Fibroblast of lung (primary cell): ENCODE measurements around the gene PDE12. TPM values are rescaled to one million over a fixed set of nuclear protein-coding genes. Genes with fewer than 3 reads are reported as not detected.
A peak's percentile ranks its signal among the peaks of the same experiment; 100 is the strongest.

Source experiments
- DNase-seq, 2 donors: peaks; one replicate each; pipeline versions ENCODE4 v3.0.0 to v3.0.0-alpha.2; 2010; ENCODE audit warnings: low read depth in 2 of 2
- H2AFZ ChIP-seq: 2 replicates; pipeline ENCODE4 v1.5.1; 2012; ENCODE audit warnings: low read length, control low read depth, inconsistent platforms
- H3K27ac ChIP-seq: 2 replicates; pipeline ENCODE4 v1.5.1; 2011; ENCODE audit warnings: low read length, control low read depth; ENCODE audit not compliant: insufficient read depth
- H3K27me3 ChIP-seq: 2 replicates; pipeline ENCODE4 v1.5.1; 2011; ENCODE audit warnings: mild to moderate bottlenecking, low read length; ENCODE audit not compliant: control insufficient read depth, insufficient read depth
- H3K36me3 ChIP-seq: 2 replicates; pipeline ENCODE4 v1.5.1; 2011; ENCODE audit warnings: low read length; ENCODE audit not compliant: control insufficient read depth, insufficient read depth
- H3K4me1 ChIP-seq: 2 replicates; pipeline ENCODE4 v1.5.1; 2011; ENCODE audit warnings: low read length; ENCODE audit not compliant: control insufficient read depth, insufficient read depth; ENCODE audit errors: extremely low read depth
- H3K4me2 ChIP-seq: 2 replicates; pipeline ENCODE4 v1.5.1; 2011; ENCODE audit warnings: low read length, control low read depth; ENCODE audit not compliant: insufficient read depth; ENCODE audit errors: extremely low read depth
- H3K4me3 ChIP-seq, 4 experiments: fragments of 200-600 bp in 1 of 4; sonication (generic) in 1 of 4; replicated peaks in 1 of 4; 2 replicates each; pipeline ENCODE4 v1.5.1; 2011 to 2016; ENCODE audit warnings: low read length in 4 of 4, low read depth in 3 of 4, mild to moderate bottlenecking in 3 of 4, control low read depth in 2 of 4, inconsistent platforms in 1 of 4, mixed read lengths in 1 of 4; ENCODE audit not compliant: insufficient read depth in 1 of 4; ENCODE audit errors: control extremely low read depth in 1 of 4
- H3K79me2 ChIP-seq: 2 replicates; pipeline ENCODE4 v1.5.1; 2012; ENCODE audit warnings: mild to moderate bottlenecking, low read length, inconsistent platforms; ENCODE audit not compliant: control insufficient read depth, insufficient read depth
- H3K9ac ChIP-seq: 2 replicates; pipeline ENCODE4 v1.5.1; 2011; ENCODE audit warnings: mild to moderate bottlenecking, low read length, control low read depth; ENCODE audit not compliant: insufficient read depth
- H3K9me3 ChIP-seq: 2 replicates; pipeline ENCODE4 v1.5.1; 2012; ENCODE audit warnings: low read depth, low read length; ENCODE audit not compliant: control insufficient read depth, insufficient read depth
- H4K20me1 ChIP-seq: 2 replicates; pipeline ENCODE4 v1.5.1; 2011; ENCODE audit warnings: low read length; ENCODE audit not compliant: control insufficient read depth, insufficient read depth; ENCODE audit errors: extremely low read depth
- CTCF ChIP-seq, 2 donors: IDR thresholded peaks in 1 of 2; conservative IDR thresholded peaks in 1 of 2; 1 replicate in 1 of 2; 2 replicates in 1 of 2; pipeline ENCODE4 v1.5.1; 2011 to 2012; ENCODE audit warnings: low read length in 2 of 2, control low read depth in 1 of 2, inconsistent platforms in 1 of 2, low read depth in 1 of 2, mild to moderate bottlenecking in 1 of 2
- EZH2 ChIP-seq: IDR thresholded peaks from 2 replicates; pipeline ENCODE4 v1.5.1; 2012; ENCODE audit warnings: low read length, control low read depth, mild to moderate bottlenecking; ENCODE audit errors: missing control alignments
- polyA plus RNA-seq, 2 donors: library from polyadenylated mRNA; depleted of rRNA in 1 of 2; stranded (reverse) in 1 of 2; unstranded in 1 of 2; fragments of >200 nt; gene quantifications; 2 replicates each; pipeline ENCODE4 v1.2.1, GENCODE V29; 2011 to 2012; ENCODE audit warnings: missing spikeins in 1 of 2
- total RNA-seq: library from RNA; depleted of rRNA; stranded (reverse); fragments of >200 nt; gene quantifications from 2 replicates; pipeline ENCODE4 v1.2.1, GENCODE V29; 2014

Gene PDE12
- total and polyA plus RNA-seq, 2 donors (not counting 1 experiment from before 2014, with no cell fraction given): 11.1 to 11.2 TPM

- Histone ChIP-seq H3K27me3 (no peaks in the 10 kb centered on the region), H3K9me3 (no peaks in the 10 kb centered on the region), H3K9ac (peak overlapping the region; percentile 97), H3K79me2 (peaks cover 35% of the 10 kb centered on the region), H4K20me1 (no peaks in the 10 kb centered on the region), H2AFZ (peak overlapping the region; percentile 100), H3K27ac (peak overlapping the region; percentile 97), H3K4me3 (peak overlapping the region; percentile 86 to 95 (median 88)), H3K36me3 (no peaks in the 10 kb centered on the region), H3K4me2 (peak overlapping the region; percentile 90), H3K4me1 (peaks cover 2% of the 10 kb centered on the region)
- TF ChIP-seq EZH2 (no peak), CTCF (conservative IDR thresholded peaks at IDR 0.05 in 1 of 2, IDR thresholded peaks at IDR 0.05 in 1 of 2; ENCODE audit: low read depth in 1 of 2, low read length in 2 of 2) (no peak)
- DNase-seq: no peak
These were observed 768 bp upstream of the PDE12 start for GRCh38 chr3:57555306-57555705.

- Histone ChIP-seq H3K27ac (peak overlapping the region; percentile 97), H3K9ac (peak overlapping the region; percentile 97), H4K20me1 (no peaks in the 10 kb centered on the region), H3K36me3 (no peaks in the 10 kb centered on the region), H3K4me3 (peak overlapping the region; percentile 86 to 95 (median 88)), H3K4me1 (peaks cover 2% of the 10 kb centered on the region), H3K27me3 (no peaks in the 10 kb centered on the region), H2AFZ (peak overlapping the region; percentile 100), H3K79me2 (peaks cover 37% of the 10 kb centered on the region), H3K4me2 (peak overlapping the region; percentile 90), H3K9me3 (no peaks in the 10 kb centered on the region)
- no peak for TF ChIP-seq CTCF (conservative IDR thresholded peaks at IDR 0.05 in 1 of 2, IDR thresholded peaks at IDR 0.05 in 1 of 2; ENCODE audit: low read depth in 1 of 2, low read length in 2 of 2)
- no peak for TF ChIP-seq EZH2
- peak in 1 of 2 donors; percentile 48 for DNase-seq
These were observed 498 bp downstream of the PDE12 start for GRCh38 chr3:57556459-57557084.

- Histone ChIP-seq H3K4me3 (peak overlapping the region; percentile 86 to 95 (median 88)), H3K9me3 (no peaks in the 10 kb centered on the region), H3K4me1 (peaks cover 2% of the 10 kb centered on the region), H4K20me1 (no peaks in the 10 kb centered on the region), H3K4me2 (peak overlapping the region; percentile 90), H3K9ac (peak overlapping the region; percentile 97), H2AFZ (peak overlapping the region; percentile 100), H3K27me3 (no peaks in the 10 kb centered on the region), H3K79me2 (peaks cover 37% of the 10 kb centered on the region), H3K27ac (peak overlapping the region; percentile 97), H3K36me3 (no peaks in the 10 kb centered on the region)
- no peak for TF ChIP-seq EZH2
- TF ChIP-seq CTCF (conservative IDR thresholded peaks at IDR 0.05 in 1 of 2, IDR thresholded peaks at IDR 0.05 in 1 of 2; ENCODE audit: low read depth in 1 of 2, low read length in 2 of 2): no peak
- DNase-seq: peak; percentile 34 to 49
These were observed 1.0 kb downstream of the PDE12 start for GRCh38 chr3:57557085-57557537.
